H9 (cell line): ENCODE data around the gene ZNF534. TPM values are rescaled to one million over a fixed set of nuclear protein-coding genes. Genes with fewer than 3 reads are reported as not detected.

Experiments used
- DNase-seq: peaks from one replicate; pipeline ENCODE4 v3.0.0-alpha.2; 2017
- H2AFZ ChIP-seq: one replicate; pipeline ENCODE4 v1.6.1; 2013; ENCODE audit warnings: mild to moderate bottlenecking, low read length, control low read depth, moderate library complexity
- H2AK5ac ChIP-seq: 2 replicates; pipeline ENCODE4 v1.6.1; 2013; ENCODE audit warnings: low read length, control low read depth, mixed read lengths; ENCODE audit not compliant: insufficient read length
- H2BK120ac ChIP-seq: one replicate; pipeline ENCODE4 v1.6.1; 2013; ENCODE audit warnings: low read depth, mild to moderate bottlenecking, low read length, control low read depth, inconsistent platforms; ENCODE audit not compliant: poor library complexity, severe bottlenecking
- H2BK12ac ChIP-seq: 2 replicates; pipeline ENCODE4 v1.6.1; 2013; ENCODE audit warnings: low read length, control low read depth, mixed read lengths, low read depth; ENCODE audit not compliant: insufficient read length
- H2BK15ac ChIP-seq: 2 replicates; pipeline ENCODE4 v1.6.1; 2013; ENCODE audit warnings: low read depth, low read length, control low read depth
- H2BK20ac ChIP-seq: one replicate; pipeline ENCODE4 v1.6.1; 2013; ENCODE audit warnings: low read depth, mild to moderate bottlenecking, low read length, control low read depth, inconsistent platforms; ENCODE audit not compliant: poor library complexity, severe bottlenecking
- H2BK5ac ChIP-seq: 2 replicates; pipeline ENCODE4 v1.6.1; 2013; ENCODE audit warnings: low read length, control low read depth, mixed read lengths; ENCODE audit not compliant: insufficient read length
- H3K14ac ChIP-seq: 2 replicates; pipeline ENCODE4 v1.6.1; 2013; ENCODE audit warnings: low read length, control low read depth; ENCODE audit not compliant: insufficient read depth
- H3K18ac ChIP-seq: 2 replicates; pipeline ENCODE4 v1.6.1; 2013; ENCODE audit warnings: low read depth, mild to moderate bottlenecking, mixed read lengths, low read length, control low read depth; ENCODE audit not compliant: insufficient read length
- H3K23ac ChIP-seq: 2 replicates; pipeline ENCODE4 v1.6.1; 2013; ENCODE audit warnings: low read length, control low read depth, mixed read lengths, low read depth; ENCODE audit not compliant: insufficient read length
- H3K23me2 ChIP-seq: 2 replicates; pipeline ENCODE4 v1.6.1; 2013; ENCODE audit warnings: low read depth, mild to moderate bottlenecking, mixed read lengths, low read length, control low read depth; ENCODE audit not compliant: insufficient read length, poor library complexity, severe bottlenecking
- H3K27ac ChIP-seq: 2 replicates; pipeline ENCODE4 v1.5.1; 2013; ENCODE audit warnings: low read length, control low read depth, mixed read lengths, low read depth; ENCODE audit not compliant: insufficient read length
- H3K27me3 ChIP-seq: 2 replicates; pipeline ENCODE4 v1.6.1; 2013; ENCODE audit warnings: low read length, control low read depth, inconsistent platforms; ENCODE audit not compliant: insufficient read depth
- H3K4ac ChIP-seq: 2 replicates; pipeline ENCODE4 v1.6.1; 2013; ENCODE audit warnings: low read depth, mild to moderate bottlenecking, control low read depth, inconsistent platforms, low read length, moderate library complexity
- H3K4me1 ChIP-seq: 2 replicates; pipeline ENCODE4 v1.6.1; 2013; ENCODE audit warnings: low read length, control low read depth, inconsistent platforms; ENCODE audit not compliant: insufficient read depth
- H3K4me2 ChIP-seq: 2 replicates; pipeline ENCODE4 v1.6.1; 2013; ENCODE audit warnings: low read length, control low read depth, mixed read lengths; ENCODE audit not compliant: insufficient read length, insufficient read depth
- H3K56ac ChIP-seq: 2 replicates; pipeline ENCODE4 v1.6.1; 2013; ENCODE audit warnings: low read depth, mild to moderate bottlenecking, mixed read lengths, low read length, control low read depth; ENCODE audit not compliant: insufficient read length
- H3K79me1 ChIP-seq: 2 replicates; pipeline ENCODE4 v1.6.1; 2013; ENCODE audit warnings: low read depth, mild to moderate bottlenecking, moderate library complexity, low read length, control low read depth, inconsistent platforms; ENCODE audit not compliant: insufficient read depth, poor library complexity, severe bottlenecking
- H3K79me2 ChIP-seq: 2 replicates; pipeline ENCODE4 v1.6.1; 2013; ENCODE audit warnings: low read length, control low read depth, inconsistent platforms; ENCODE audit not compliant: insufficient read depth
- H3K9ac ChIP-seq: 2 replicates; pipeline ENCODE4 v1.6.1; 2013; ENCODE audit warnings: low read length, control low read depth, mixed read lengths; ENCODE audit not compliant: insufficient read length; ENCODE audit errors: extremely low read depth
- H3K9me3 ChIP-seq: one replicate; pipeline ENCODE4 v1.6.1; 2013; ENCODE audit warnings: low read depth, low read length, inconsistent platforms; ENCODE audit not compliant: control insufficient read depth
- H3T11ph ChIP-seq: one replicate; pipeline ENCODE4 v1.6.1; 2013; ENCODE audit warnings: mild to moderate bottlenecking, low read length, control low read depth, inconsistent platforms
- H4K20me1 ChIP-seq: one replicate; pipeline ENCODE4 v1.6.1; 2013; ENCODE audit not compliant: control insufficient read depth, insufficient read length, insufficient read depth
- H4K5ac ChIP-seq: 2 replicates; pipeline ENCODE4 v1.6.1; 2013; ENCODE audit warnings: low read depth, mild to moderate bottlenecking, mixed read lengths, low read length, control low read depth; ENCODE audit not compliant: insufficient read length
- H4K8ac ChIP-seq: replicated peaks from 2 replicates; pipeline ENCODE4 v1.6.1; 2013; ENCODE audit warnings: low read length, control low read depth, mixed read lengths, low read depth; ENCODE audit not compliant: insufficient read length
- H4K91ac ChIP-seq: 2 replicates; pipeline ENCODE4 v1.6.1; 2013; ENCODE audit warnings: low read depth, mild to moderate bottlenecking, moderate library complexity, mixed read lengths, low read length, control low read depth; ENCODE audit not compliant: insufficient read length
- H3K27ac Mint-ChIP-seq, 3 experiments: 2 replicates in 2 of 3; 3 replicates in 1 of 3; pipeline ENCODE4 v1.8.0; 2020 to 2021; ENCODE audit warnings: mixed read lengths in 3 of 3, mild to moderate bottlenecking in 1 of 3, moderate library complexity in 1 of 3
- H3K27me3 Mint-ChIP-seq: 2 replicates; pipeline ENCODE4 v1.8.0; 2021; ENCODE audit warnings: low read depth, mild to moderate bottlenecking, moderate library complexity, mixed read lengths
- H3K36me3 Mint-ChIP-seq, 3 experiments: 2 replicates in 2 of 3; 3 replicates in 1 of 3; pipeline ENCODE4 v1.8.0; 2020 to 2021; ENCODE audit warnings: low read depth in 3 of 3, mixed read lengths in 3 of 3; ENCODE audit not compliant: insufficient read depth in 1 of 3
- H3K4me1 Mint-ChIP-seq, 2 experiments: 2 replicates each; pipeline ENCODE4 v1.8.0; 2020; ENCODE audit warnings: mixed read lengths in 2 of 2
- H3K4me3 Mint-ChIP-seq, 2 experiments: 2 replicates in 1 of 2; 3 replicates in 1 of 2; pipeline ENCODE4 v1.8.0; 2020 to 2021; ENCODE audit warnings: mild to moderate bottlenecking in 2 of 2, mixed read lengths in 2 of 2, moderate library complexity in 1 of 2
- H3K9me3 Mint-ChIP-seq, 2 experiments: 2 replicates in 1 of 2; 3 replicates in 1 of 2; pipeline ENCODE4 v1.8.0; 2020; ENCODE audit warnings: mild to moderate bottlenecking in 2 of 2, mixed read lengths in 2 of 2, moderate library complexity in 1 of 2
- WGBS: extraction: QIAGEN DNeasy Blood & Tissue Kit; methylation state at CpG from one replicate; pipeline ENCODE4 v1.1.7; 2013; ENCODE audit warnings: missing lambda C conversion rate, low lambda C conversion rate, mixed read lengths; ENCODE audit not compliant: insufficient read length; ENCODE audit errors: extremely low coverage; 5-methylcytosine and 5-hydroxymethylcytosine counted together
- total RNA-seq: library from RNA; stranded (reverse); gene quantifications from 2 replicates; pipeline ENCODE4 v1.2.1, GENCODE V29; 2021
- TF ChIP-seq, protein P1 (sequence below): fragments of 200-600 bp; sonication (generic); conservative IDR thresholded peaks from 3 replicates; pipeline ENCODE4 v1.8.0; 2021; ENCODE audit warnings: antibody characterized with exemption, mild to moderate bottlenecking

Gene ZNF534
- total RNA-seq, 1 experiment from 2014 or later: not detected

DNA sequence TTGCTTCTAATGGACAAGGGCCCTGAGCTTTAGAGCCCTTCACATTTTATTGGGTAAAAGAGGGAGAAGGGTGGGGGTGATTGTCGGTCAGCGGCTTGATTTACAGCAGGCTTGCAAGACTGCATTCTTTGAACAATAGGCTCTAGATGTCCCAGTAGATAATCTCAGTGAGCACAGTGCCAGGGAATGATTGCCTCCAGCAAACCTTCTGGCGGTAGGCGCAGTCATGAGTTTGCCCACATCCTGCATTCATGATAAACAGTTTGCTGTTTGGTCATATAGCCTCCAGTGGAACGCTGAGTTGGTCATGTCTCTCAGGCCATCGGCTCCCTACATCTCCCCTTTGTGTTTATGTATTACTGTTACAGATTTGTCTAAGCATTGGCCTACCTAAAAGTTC is 18.7 kb upstream of the ZNF534 start:
- no peak overlapping the region for H2BK120ac ChIP-seq
- peaks cover 87% of the 10 kb centered on the region in 2 experiments for H3K9me3 Mint-ChIP-seq
- WGBS: no CpG with 5 or more reads among the region's 6 CpGs

More for the DNA sequence above, 18.7 kb upstream of the ZNF534 start:
- Mint-ChIP-seq H3K27ac (no peak overlapping the region), H3K36me3 (peaks cover 0 to 8% (median 0%) of the 10 kb centered on the region in 3 experiments; a peak in 2 of 7 replicates), H3K27me3 (peaks cover 2% of the 10 kb centered on the region), H3K4me3 (no peak overlapping the region), H3K4me1 (no peaks in the 10 kb centered on the region)
- H3K9ac ChIP-seq: no peak overlapping the region
- no peak overlapping the region for H4K8ac ChIP-seq
- H2AK5ac ChIP-seq: no peak overlapping the region
- no peaks in the 10 kb centered on the region for H3K79me2 ChIP-seq
- DNase-seq: no peak
- no peaks in the 10 kb centered on the region for H3K27me3 ChIP-seq
- no peak overlapping the region for H4K91ac ChIP-seq
- H3K23me2 ChIP-seq: no peaks in the 10 kb centered on the region
- no peaks in the 10 kb centered on the region for H4K20me1 ChIP-seq
- H3K4ac ChIP-seq: no peak overlapping the region
- H2BK12ac ChIP-seq: no peak overlapping the region
- H3K56ac ChIP-seq: no peak overlapping the region
- no peak overlapping the region for H3K18ac ChIP-seq
- H3K4me1 ChIP-seq: no peaks in the 10 kb centered on the region
- H2BK20ac ChIP-seq: no peak overlapping the region
- H3K27ac ChIP-seq: no peak overlapping the region
- no peak overlapping the region for H3K23ac ChIP-seq
- H4K5ac ChIP-seq: no peak overlapping the region
- H3K4me2 ChIP-seq: no peak overlapping the region
- TF ChIP-seq, protein P1, sequence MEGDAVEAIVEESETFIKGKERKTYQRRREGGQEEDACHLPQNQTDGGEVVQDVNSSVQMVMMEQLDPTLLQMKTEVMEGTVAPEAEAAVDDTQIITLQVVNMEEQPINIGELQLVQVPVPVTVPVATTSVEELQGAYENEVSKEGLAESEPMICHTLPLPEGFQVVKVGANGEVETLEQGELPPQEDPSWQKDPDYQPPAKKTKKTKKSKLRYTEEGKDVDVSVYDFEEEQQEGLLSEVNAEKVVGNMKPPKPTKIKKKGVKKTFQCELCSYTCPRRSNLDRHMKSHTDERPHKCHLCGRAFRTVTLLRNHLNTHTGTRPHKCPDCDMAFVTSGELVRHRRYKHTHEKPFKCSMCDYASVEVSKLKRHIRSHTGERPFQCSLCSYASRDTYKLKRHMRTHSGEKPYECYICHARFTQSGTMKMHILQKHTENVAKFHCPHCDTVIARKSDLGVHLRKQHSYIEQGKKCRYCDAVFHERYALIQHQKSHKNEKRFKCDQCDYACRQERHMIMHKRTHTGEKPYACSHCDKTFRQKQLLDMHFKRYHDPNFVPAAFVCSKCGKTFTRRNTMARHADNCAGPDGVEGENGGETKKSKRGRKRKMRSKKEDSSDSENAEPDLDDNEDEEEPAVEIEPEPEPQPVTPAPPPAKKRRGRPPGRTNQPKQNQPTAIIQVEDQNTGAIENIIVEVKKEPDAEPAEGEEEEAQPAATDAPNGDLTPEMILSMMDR: no peak
- peaks cover 42% of the 10 kb centered on the region for H3K9me3 ChIP-seq
- H2BK15ac ChIP-seq: no peak overlapping the region
- no peaks in the 10 kb centered on the region for H3K79me1 ChIP-seq
- no peak overlapping the region for H3T11ph ChIP-seq
- no peak overlapping the region for H2BK5ac ChIP-seq
- H2AFZ ChIP-seq: no peak overlapping the region
- no peak overlapping the region for H3K14ac ChIP-seq
